GM18517 (cell line): ENCODE results near the gene BUB1.
"Not testable (repeated sequence)": the region's sequence is repeated elsewhere in the genome, so short reads cannot be mapped to it uniquely, and the experiment has no call there.

Experiments used
- ATAC-seq: cut with Tn5 transposase; IDR thresholded peaks from one replicate; pipeline ENCODE4 v1.9.1; 2021; ENCODE audit warnings: mild to moderate bottlenecking, moderate library complexity; ENCODE audit not compliant: unreplicated experiment

Gene BUB1

DNA sequence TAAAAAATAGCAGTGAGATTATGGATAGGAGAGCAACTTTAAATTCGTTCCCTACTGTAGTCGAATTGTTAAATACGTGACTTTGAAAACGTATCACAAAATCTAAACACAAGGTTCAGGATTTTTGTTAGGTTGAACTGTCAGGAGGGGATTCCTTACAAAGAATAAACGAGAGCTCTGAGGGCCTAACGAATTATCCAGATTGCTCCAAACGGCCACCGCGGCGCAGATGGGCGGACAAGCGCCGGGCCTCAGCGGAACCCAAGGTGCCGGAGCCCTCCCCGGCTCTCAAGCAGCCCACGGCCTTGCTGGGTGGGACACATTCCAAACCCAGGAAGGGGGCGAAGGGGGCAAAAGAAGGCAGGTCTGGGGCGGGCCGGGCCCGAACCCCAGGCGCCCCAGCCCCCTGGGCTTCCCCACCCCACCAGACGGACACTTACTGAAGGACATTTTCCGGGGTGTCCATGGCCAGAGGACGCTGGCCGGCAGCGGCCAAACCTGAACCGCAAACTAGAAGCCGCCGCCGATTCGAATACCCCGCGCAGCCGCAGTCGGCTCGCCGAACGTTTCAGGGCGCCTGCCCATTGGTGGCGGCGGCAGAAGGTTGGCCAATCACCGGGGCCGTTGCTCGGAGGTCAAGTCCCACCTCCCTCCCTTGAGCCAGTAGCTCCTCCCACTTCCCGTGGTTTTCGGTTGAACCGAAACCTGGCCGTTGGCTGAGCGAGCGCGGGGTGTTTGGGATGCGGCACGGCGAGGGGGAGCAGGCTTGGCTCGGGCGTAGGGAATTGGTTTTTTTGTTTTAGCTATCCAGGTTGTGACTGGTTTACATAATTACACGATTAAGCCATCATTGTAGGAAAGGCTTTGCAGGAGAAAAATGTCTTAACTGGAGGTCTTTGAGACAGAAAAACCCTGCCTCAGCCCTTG lies at the start of gene BUB1:
BUB1 (minus strand) TSS at position 534 of the 927 bp plus-strand sequence; CDS start at position 466, 68 bp downstream.
- ATAC-seq = peak; percentile 45

DNA sequence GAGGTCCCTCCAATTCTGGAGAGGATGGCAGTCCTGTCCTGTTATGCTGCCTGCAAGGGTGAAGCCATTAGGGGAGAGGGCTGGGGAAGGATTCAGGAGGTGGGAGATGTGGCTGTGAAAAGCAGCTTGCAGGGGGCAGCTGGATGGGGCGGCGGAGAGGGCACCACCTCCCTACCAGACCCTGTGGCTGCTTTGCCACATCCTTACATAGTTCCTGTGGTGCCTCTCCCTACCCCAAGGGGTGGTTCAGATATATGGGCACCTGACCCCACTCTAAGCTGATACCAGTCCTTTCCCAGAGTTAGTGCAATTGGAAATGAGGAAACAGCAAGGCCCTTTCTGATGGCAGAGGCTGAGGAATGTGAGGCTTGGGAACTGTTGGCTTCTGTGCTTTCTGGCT lies 48.4 kb upstream of the BUB1 start:
- ATAC-seq = no peak

DNA sequence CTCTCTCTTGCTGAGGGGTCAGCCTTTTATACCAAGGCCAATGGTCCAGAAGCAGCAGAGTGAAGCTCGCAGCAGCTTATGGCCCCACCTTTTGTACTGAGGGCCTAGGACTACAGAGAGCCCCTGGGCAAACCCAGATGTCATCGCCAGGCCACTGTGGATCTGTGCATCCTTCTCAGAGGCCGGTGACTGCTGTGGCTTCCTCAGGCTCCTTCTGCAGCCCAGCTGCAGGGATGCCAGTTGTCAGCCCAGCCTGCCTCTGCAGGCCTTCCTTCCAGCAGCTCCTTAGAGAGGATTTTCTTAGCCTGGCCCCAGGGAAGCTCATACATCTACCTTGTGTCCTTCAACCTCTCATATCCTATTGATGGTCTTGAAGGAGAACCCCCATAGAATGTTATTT lies 48.0 kb upstream of the BUB1 start:
- ATAC-seq = no peak

DNA sequence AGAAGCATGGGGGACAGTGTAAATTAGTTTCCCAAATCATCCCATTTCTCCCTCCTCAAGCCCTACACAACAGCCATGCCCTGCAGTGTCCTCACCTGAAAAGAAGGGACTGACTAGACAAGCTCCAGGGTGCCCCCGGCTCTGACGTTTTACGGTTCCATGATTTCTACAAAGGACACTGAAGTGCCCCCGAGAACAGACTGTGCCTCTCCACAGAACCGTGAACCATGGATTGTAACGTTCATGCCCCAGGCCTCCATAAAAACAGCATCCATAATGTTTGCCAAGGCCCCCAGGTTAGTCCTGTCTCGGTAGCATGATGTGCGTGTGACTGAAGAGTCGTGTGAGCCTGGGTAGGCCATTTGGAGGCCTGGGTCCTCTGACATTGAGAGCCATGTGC lies 47.5 kb upstream of the BUB1 start:
- no peak for ATAC-seq

DNA sequence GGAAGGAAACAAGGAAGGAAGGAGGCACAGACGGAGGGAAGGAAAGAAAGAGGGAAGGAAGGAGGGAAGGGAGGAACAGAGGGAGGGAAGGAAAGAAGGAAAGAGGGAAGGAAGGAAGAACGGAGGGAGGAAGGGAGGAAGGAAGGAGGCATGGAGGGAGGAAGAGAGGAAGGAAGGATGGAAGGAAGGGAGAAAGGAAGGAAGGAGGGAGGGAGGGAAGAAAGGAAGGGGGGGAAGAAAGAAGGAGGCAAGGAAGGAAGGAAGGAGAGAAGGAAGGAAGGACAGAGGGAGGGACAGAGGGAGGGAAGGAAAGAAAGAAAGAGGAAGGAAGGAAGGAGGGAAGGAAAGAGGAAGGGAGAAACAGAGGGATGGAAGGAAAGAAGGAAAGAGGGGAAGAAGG lies 47.0 kb upstream of the BUB1 start:
- no peak for ATAC-seq

DNA sequence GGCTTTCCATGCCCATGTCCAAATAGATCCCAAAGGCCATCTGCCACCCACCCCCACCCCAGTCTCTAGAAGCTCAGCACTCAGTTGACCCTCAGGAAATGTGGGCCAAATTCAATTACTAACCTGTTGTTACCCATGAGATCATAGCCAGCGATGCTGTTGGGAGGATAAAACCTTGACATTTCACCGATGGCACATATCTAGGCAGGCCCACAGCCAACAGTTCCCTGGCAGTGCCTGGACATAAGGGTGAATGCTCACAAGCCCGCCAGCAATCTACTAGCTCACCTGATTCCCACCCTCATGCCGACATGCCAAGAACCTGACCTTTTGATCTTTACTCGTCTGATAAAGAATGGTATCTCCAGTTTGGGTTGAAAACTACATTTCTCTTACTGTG lies 42.7 kb upstream of the BUB1 start:
- ATAC-seq = no peak

DNA sequence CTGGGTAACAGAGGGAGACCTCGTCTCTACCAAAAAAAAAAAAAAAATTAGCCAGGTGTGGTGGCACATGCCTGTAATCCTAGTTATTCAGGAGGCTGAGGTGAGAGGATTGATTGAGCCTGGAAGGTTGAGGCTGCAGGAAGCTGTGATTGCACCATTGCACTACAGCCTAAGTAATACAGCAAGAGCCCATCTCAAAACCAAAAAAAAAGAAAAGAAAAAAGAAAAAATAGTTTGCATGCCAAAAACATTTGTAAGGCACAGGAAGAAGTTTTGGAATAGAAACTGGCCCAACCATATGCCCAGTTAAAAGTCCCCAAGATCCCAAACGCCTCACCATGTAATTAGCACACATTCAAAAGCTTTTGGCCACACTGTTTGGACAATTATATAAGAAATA lies 41.1 kb upstream of the BUB1 start:
- ATAC-seq = no peak

DNA sequence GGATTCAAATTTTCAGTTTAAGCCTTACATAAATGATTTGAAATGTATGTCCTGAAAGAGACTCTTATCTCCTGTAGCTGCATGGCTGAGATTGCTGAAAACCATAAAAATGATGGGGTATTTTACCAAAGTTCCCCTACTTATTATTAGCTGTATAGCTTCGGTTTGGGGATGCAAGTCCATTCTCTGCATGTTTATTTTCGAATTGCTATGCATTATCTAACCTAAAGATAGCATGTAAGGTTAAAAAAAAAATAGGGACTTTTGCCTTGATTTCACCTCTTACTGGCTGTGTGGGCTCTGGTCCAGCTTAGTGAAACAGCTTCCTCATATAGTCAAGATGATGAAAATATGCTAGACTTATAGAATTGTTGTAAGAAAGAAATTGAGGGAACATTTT lies 40.5 kb upstream of the BUB1 start:
- no peak for ATAC-seq

DNA sequence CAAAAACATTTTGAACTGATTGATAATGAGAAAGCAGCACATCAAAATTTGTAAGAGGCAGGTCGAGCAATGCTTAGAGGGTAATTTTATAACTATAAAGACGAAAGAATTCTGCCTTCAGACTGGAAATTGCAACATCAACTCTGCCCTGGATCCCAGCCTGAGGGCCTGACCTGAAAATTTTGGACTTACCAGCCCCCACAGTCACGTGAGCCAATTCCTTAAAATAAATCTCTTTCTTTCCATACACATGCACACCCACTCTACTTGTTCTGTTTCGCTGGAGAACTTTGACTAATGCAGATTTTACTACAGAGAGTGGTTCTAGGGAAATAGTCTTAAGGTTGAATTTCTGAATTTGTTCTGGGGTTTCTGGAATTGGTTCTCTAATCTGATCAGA lies 39.9 kb upstream of the BUB1 start:
- ATAC-seq = no peak

DNA sequence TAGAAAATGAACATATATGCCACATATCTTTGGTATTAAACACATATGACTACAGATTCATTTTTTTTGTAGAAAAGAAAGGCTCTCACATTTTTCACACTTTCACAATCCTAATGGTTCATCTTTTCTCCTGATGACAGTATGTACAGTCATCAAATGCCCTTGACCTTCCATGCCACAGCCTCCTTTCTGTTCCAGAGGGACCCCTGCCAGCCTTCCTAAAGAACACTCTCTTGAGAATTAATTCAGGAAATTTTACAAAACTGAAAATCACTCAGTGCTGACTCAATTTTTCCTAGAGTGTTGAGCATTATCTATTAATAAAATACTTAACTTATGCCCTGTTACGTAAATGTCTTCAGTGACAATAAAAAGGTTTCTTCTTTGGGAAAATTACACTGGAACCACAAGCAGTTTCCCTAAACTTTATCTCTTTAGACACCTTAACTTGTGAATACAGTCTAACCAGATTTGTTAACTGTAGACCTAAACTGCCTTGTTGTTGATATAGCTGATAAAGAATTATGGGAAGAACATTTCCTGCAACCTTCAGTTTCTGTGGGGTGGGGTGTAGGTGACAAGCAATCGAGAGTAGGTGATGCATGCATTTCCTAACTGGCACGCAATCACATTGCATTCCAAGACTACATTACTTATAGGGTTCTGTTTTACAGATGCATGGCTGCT lies 39.2 kb upstream of the BUB1 start:
- ATAC-seq = no peak

DNA sequence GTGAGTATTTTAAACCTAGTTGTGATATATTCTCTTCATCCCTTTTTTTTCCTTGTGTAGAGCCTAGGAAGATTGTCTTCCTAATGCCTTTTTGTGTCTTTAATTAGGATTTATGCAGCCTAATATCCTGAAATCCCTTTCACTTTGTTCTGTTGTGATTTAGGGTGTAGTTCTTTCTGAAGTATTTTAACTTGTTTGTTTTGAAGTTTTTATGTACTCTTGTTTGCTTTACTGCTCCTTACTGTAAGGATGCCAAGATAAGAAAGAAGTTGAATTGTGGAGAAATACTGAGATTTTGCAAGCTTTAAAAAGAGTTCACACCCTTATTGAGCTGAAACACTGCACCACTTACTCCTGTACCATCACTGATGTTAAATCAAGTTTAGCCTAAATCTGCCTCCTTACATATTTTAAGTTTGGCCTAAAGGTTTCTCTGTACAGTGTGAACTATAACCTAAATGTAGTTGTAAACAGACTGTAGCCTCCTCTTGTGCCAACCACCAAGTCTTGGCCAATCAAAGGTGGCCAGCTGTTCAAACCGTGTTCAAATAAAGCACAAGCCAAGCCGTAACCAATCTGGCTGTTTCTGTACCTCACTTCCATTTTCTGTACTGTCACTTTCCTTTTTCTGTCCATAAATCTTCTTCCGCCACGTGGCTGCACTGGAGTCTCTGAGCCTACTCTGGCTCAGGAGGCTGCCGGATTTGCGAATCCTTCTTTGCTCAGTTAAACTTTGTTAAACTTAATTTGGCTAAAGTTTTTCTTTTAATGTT lies 36.8 kb upstream of the BUB1 start:
- no peak for ATAC-seq

DNA sequence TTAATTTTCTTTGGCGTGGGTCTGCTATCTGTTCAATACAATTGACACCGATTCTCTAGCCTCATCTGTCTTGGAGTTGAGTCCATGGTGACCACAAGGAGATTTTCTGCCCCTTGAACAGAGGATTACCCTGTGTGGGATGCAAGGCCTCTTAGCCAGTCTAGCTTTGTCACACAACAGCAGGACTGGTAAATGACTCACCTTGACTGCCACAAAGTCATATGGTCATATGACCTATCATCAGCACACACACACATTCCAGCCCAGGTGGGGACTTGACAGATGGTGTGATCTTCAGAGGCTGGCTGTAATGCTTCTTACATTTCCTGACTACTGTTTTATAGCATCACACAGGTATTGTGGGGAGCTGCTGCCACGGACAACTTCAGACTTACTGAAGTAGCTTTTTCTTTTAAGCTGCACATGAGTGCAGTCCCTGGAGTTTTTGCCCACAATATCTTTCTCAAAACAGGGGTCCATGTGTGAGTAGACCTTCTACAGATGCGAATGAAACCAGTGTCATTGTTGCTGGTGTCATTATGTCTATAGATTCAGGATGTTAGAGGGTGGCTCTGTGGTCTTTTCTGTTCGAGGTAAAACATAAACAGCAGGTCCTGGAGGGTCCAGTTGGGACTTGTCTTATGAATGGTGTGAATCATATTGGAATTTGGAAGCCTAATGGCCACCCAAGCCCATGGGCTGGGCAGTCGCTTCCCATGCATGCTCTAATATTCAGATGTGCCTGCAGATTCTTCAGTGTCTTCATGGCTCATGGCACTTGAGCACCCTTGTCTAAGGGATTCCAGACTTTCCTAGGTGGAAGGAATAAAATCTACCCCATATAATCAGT lies 35.9 kb upstream of the BUB1 start:
- ATAC-seq = no peak

DNA sequence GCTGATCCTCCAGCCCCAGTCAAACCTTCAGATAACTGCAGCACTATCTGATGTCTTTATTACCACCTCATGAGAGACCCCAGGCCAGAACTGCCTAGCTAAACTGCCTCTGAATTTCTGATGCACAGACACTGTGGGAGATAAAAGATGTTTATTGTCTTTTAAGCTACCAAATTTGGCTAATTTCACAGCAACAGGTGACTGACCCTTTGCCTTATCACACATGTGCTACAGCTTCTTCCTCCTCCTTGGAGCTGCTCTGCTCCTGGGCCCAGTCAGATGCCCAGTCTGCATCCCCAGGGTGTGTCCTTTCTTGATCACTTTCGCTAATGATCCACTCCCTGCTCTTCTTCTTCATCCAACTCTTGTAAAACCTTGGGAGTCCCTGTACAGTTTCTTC lies 34.9 kb upstream of the BUB1 start:
- no peak for ATAC-seq

DNA sequence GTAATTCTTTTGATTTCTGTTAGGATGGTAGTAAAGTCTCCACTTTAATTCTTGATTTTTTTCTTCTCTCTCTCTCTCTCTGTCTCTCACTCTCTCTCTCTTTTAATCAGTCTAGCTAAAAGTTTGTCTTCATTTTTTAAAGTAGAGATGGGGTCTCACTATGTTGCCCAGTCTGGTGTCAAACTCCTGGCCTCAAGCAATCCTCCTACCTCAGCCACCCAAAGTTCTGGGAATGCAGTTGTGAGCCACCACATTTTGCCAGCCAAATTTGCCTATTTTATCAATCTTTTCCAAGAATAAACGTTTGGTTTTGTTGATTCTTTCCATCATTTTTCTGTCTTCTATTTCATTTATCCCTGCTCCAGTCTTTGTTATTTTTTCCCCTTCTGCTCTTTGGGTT lies 30.6 kb upstream of the BUB1 start:
- ATAC-seq = no peak

DNA sequence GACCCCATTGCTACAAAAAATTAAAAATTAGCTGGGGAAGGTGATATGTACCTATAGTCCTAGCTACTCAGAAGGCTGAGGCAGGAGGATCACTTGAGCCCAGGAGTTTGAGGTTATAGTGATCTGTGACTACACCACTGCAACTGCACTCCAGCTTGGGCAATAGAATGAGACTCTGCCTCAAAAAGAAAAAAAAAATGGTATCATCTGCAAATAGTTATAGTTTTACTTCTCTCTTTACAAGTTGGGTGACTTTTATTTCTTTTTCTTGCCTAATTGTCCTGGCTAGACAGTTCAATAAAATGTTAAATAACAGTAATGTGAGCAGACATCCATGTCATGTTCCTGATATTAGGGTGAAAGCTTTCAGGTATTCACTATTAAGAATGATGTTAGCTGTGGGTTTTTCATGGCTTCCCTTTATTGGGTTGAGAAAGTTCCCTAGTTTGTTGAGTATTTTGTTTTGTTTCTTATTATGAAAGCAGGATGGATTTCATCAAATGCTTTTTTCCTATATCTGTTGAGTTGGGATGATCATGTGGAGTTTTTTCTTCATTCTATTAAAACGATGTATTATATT lies 29.6 kb upstream of the BUB1 start:
- no peak for ATAC-seq

DNA sequence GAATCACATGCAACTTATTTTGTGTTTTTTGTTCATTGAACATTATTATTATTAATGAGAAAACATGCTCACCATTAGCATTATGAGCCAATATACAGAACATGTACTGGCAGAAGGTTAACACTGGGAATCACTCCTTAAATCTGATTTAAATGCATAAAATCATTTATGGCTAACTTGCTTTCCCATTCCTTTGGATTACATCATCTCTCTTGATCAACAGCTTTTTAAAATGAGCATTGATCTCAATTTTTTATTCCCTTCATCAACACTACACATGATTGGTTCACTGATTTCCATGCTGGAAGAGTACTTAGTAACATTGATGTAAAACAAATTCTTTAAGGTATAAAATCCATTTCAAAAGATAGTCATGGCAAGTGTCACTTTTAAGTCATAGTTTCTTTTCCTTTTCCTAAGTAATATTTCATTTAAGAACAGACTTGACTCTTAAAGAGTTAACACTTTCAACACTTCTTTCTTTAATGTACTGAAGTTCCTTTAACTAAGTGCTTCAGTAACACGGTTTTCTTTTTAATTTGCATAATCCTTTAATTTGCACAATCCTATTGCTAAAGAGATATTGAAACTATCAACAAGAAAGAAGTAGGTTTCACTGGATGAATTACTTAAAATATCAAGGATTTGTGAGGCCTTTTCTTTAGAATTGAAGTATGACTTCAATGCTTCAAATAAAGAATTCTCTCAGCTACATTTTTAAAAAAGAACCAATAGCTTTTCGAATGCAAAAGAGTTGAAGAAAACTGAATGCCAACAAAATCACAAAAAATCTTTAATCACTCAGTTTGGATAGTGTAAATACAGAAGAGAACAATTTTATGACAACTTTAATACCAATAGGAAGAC lies 24.9 kb upstream of the BUB1 start:
- ATAC-seq = no peak

DNA sequence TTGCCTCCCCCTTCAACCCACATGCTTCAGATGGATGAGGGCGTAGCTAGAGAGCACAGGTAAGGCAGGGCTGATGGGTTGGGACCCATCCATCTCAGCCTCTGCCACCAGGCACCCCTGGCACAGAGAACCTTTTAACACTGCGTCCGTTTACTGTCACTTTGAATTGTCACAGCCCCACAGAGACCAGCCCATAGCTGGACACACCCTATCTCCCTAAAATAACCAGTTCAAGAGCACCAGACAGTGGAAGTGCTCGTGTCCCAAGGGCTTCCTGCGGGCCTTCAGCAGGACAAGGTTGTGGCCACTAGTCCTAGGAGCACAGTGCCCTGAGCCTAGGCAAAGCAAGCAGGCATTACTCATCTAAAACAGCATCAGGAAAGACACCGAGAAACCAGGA lies 20.4 kb upstream of the BUB1 start:
- ATAC-seq = not testable (repeated sequence)

DNA sequence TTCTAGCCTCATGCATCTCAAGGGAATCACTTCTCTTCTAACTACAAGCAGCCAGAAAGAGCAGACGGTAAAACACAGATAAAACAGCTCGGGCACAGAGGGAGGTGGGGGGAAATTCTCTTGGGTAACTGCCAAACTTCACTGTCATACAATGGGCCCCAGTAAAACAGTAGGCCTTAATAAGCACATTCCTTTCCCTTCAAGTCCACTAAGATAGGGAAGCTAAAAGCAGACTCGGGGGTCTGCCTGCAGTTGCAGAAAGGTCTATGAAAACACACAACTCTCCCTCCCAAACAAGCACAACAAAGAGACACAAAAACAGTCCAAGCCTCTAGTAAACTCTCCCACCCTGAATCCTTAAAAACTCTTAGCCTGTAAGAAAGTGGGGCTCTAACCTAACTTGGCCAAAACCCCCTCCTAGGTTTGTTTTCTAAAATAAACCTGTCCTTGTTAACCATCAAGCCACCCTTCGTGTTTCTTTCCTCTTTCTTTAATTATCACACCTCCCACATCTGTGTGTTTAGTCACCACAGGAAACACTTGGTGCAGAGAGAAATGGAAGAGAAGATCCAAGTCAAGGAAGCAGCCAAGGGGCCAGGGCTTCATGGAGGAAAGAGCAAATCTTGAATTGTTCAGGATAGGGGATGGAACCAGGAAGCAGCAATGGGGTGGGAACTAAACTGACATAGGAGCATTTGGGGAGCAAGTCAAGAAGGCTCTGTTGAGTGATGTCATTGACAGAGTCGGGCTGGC lies 17.5 kb upstream of the BUB1 start:
- not testable (repeated sequence) for ATAC-seq
